OCI-LY1 (cell line): Measurements from ENCODE around the gene OR51G1.

Source experiments
- CTCF ChIP-seq: fragments of 200-600 bp; sonication (generic), shearing (Covaris generic); IDR thresholded peaks from 2 replicates; pipeline ENCODE4 v1.5.1; 2017; ENCODE audit warnings: mild to moderate bottlenecking, antibody characterized with exemption, low read length, moderate library complexity, mixed read lengths
- EZH2 ChIP-seq: fragments of 200-600 bp; sonication (generic), shearing (Covaris generic); IDR thresholded peaks from 2 replicates; pipeline ENCODE4 v1.8.0; 2017; ENCODE audit warnings: borderline replicate concordance, mixed run types, mild to moderate bottlenecking, antibody characterized with exemption, low read length, moderate library complexity, mixed read lengths

DNA sequence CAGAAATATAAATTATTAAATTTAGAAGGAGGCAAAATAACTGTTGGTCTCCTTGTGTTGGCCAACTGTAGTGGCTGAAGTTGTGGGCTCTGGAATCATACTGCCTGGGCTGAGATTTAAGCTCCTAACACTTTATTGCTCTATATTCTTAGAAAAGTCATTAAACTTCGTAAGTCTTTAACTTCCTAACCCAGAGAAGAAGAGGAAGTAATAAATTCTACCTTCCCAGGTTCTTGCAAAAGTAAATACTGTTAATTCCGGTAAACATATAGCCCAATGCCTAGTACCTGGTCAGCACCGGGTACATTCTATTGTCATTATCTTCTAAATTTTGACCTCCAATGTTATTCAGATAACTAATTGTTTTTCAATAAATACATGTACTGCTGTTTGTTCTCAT, 38.0 kb downstream of the OR51G1 start:
- TF ChIP-seq CTCF (no peak), EZH2 (no peak)
